Spleen (tissue), 11 donors: ENCODE measurements around the gene TSHZ3. TPM values are rescaled to one million over a fixed set of nuclear protein-coding genes. Genes with fewer than 3 reads are reported as not detected.

Source experiments
- DNase-seq: peaks from one replicate; pipeline ENCODE4 v3.0.0-alpha.2; 2020
- H3K27ac ChIP-seq, 8 donors: fragments of 200-600 bp; sonication (generic) in 7 of 8; 1 replicate in 4 of 8; 2 replicates in 4 of 8; pipeline versions ENCODE4 v1.5.0 to v1.8.0; 2016 to 2021; ENCODE audit warnings: inconsistent platforms in 4 of 8, mild to moderate bottlenecking in 4 of 8, moderate library complexity in 1 of 8
- H3K27me3 ChIP-seq, 7 donors: fragments of 200-600 bp; sonication (generic) in 6 of 7; replicated peaks in 1 of 7; 1 replicate in 4 of 7; 2 replicates in 3 of 7; pipeline versions ENCODE4 v1.5.0 to v1.8.0; 2016 to 2021; ENCODE audit warnings: inconsistent platforms in 3 of 7, mild to moderate bottlenecking in 1 of 7
- H3K36me3 ChIP-seq, 6 donors: fragments of 200-600 bp; sonication (generic) in 5 of 6; 1 replicate in 4 of 6; 2 replicates in 2 of 6; pipeline versions ENCODE4 v1.5.0 to v1.8.0; 2016 to 2021; ENCODE audit warnings: inconsistent platforms in 2 of 6
- H3K4me1 ChIP-seq, 6 donors: fragments of 200-600 bp; sonication (generic) in 5 of 6; 1 replicate in 3 of 6; 2 replicates in 3 of 6; pipeline versions ENCODE4 v1.5.0 to v1.8.0; 2016 to 2021; ENCODE audit warnings: inconsistent platforms in 3 of 6
- H3K4me3 ChIP-seq, 8 donors: fragments of 200-600 bp; sonication (generic) in 7 of 8; 1 replicate in 4 of 8; 2 replicates in 4 of 8; pipeline versions ENCODE4 v1.5.0 to v1.8.0; 2016 to 2021; ENCODE audit warnings: inconsistent platforms in 4 of 8, mild to moderate bottlenecking in 4 of 8, moderate library complexity in 2 of 8
- H3K9me3 ChIP-seq, 8 donors: fragments of 200-600 bp; sonication (generic) in 7 of 8; 1 replicate in 4 of 8; 2 replicates in 4 of 8; pipeline versions ENCODE4 v1.5.0 to v1.8.0; 2016 to 2021; ENCODE audit warnings: inconsistent platforms in 4 of 8
- POLR2A ChIP-seq, 3 donors: fragments of 450-650 bp; IDR thresholded peaks; one replicate each; pipeline ENCODE4 v1.5.1; 2017; ENCODE audit warnings: antibody characterized with exemption in 3 of 3, mild to moderate bottlenecking in 1 of 3
- POLR2AphosphoS5 ChIP-seq, 3 donors: sonication (generic); formaldehyde crosslinking; IDR thresholded peaks; one replicate each; pipeline ENCODE4 v1.5.1; 2017; ENCODE audit warnings: antibody characterized with exemption in 3 of 3
- WGBS, 5 donors: extraction: QIAGEN DNeasy Blood & Tissue Kit in 3 of 5; methylation state at CpG; one replicate each; pipeline versions ENCODE4 v1.1.5 to v1.1.7; 2013 to 2018; 5-methylcytosine and 5-hydroxymethylcytosine counted together
- intact Hi-C: fragments of 100-400 bp; cut with DNase I; formaldehyde crosslinking; loops from one replicate; pipeline ENCODE4 v1.15.0; 2023; ENCODE audit warnings: low total_unique reads
- polyA plus RNA-seq, 3 donors: library from polyadenylated mRNA; stranded (reverse); fragments of 200-250 nt; gene quantifications; one replicate each; pipeline ENCODE4 v1.2.1, GENCODE V29; 2013
- total RNA-seq, 7 donors: library from RNA; depleted of rRNA in 3 of 7; stranded (reverse); fragments of >200 nt in 3 of 7; fragmentation: NEBNext Ultra II Directional in 4 of 7; extraction: Animal tissue kit (Norgen Biotek cat#: 25700) in 4 of 7; gene quantifications; one replicate each; pipeline versions ENCODE4 v1.1.0 to v1.2.1, GENCODE V29; 2016 to 2021
- TF ChIP-seq, protein P1 (sequence below), 11 experiments: fragments of 200-600 bp in 7 of 11; fragments of 450-650 bp in 4 of 11; sonication (generic) in 4 of 11; IDR thresholded peaks in 8 of 11; conservative IDR thresholded peaks in 3 of 11; 1 replicate in 7 of 11; 2 replicates in 4 of 11; pipeline versions ENCODE4 v1.4.0 to v1.8.0; 2016 to 2021; ENCODE audit warnings: antibody characterized with exemption in 11 of 11, inconsistent platforms in 4 of 11, mild to moderate bottlenecking in 1 of 11
- donor health status: healthy with polysubstance abuse.
- donor health status: DM: no; HTN: no; CAD: no; lungs with moderate emphysema.
- donor health status: DM: no; HTN: no; CAD: no.
- donor health status: Bipolar disorder and iron deficiency.
- donor health status: healthy.
- donor health status: DM: no; HTN: no; CAD: no.
- donor health status: DM: yes; HTN: yes; CAD: no.

Gene TSHZ3
- total and polyA plus RNA-seq, 10 donors, result 1.2 to 24.6 (median 13.4) TPM

DNA sequence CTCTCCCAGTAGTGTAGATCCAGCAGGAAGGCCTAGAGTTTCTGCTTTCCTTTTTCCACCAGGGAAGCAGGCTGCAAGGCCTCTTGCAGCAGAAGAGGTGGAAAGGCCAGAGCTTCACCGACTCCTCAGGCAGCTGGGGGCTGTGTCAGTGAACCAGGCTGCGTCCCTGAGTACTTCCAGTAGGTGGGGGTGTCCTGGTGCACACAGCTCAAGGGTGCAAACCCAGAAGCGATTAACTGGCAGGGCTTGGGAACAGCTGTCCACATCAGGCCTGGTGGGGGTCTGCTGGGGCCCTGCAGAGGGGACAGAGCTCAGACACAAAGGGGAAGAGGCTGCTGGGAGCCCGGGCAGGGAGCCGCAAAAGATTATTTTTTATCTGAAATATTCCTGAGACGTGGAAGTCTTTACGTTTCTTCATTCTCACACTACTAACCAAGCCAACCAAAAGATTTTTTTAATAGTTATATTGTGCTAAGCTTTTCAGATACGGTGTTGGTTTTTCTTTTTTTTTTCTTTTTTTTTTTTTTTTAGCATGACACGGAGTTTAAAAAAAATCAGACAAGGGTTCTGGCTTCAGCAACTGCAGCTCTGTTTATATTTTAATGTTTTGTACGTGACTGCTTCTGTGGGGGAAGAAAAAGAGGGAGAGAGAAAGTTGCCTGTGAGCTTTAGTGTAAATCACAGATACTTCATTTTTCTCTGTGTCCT lies 11.0 kb downstream of the TSHZ3 start:
- Histone ChIP-seq H3K36me3 (no peaks in the 10 kb centered on the region), H3K27me3 (peaks cover 0 to 14% (median 0%) of the 10 kb centered on the region in 7 donors), H3K4me1 (peaks cover 18 to 43% (median 34%) of the 10 kb centered on the region in 6 donors), H3K27ac (peak overlapping the region in 6 of 8 donors; percentile 20 to 70 (median 54)), H3K9me3 (no peaks in the 10 kb centered on the region), H3K4me3 (no peak overlapping the region)
- 36 to 39% (median 38%) methylated on average over 9 to 10 of the region's 10 CpGs for WGBS, 5 donors
- intact Hi-C loops, result no loop called here
- no peak for DNase-seq
- TF ChIP-seq POLR2AphosphoS5 (IDR thresholded peaks at IDR 0.05) (peak in 2 of 3 donors; percentile 13 to 50), POLR2A (IDR thresholded peaks at IDR 0.05) (no peak)
- TF ChIP-seq, protein P1, sequence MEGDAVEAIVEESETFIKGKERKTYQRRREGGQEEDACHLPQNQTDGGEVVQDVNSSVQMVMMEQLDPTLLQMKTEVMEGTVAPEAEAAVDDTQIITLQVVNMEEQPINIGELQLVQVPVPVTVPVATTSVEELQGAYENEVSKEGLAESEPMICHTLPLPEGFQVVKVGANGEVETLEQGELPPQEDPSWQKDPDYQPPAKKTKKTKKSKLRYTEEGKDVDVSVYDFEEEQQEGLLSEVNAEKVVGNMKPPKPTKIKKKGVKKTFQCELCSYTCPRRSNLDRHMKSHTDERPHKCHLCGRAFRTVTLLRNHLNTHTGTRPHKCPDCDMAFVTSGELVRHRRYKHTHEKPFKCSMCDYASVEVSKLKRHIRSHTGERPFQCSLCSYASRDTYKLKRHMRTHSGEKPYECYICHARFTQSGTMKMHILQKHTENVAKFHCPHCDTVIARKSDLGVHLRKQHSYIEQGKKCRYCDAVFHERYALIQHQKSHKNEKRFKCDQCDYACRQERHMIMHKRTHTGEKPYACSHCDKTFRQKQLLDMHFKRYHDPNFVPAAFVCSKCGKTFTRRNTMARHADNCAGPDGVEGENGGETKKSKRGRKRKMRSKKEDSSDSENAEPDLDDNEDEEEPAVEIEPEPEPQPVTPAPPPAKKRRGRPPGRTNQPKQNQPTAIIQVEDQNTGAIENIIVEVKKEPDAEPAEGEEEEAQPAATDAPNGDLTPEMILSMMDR (IDR thresholded peaks at IDR 0.05 in 8 of 11, conservative IDR thresholded peaks at IDR 0.05 in 3 of 11), result peak in 10 of 11 experiments; percentile 8 to 67 (median 45)

- no peaks in the 10 kb centered on the region for H3K36me3 ChIP-seq
- peaks cover 18 to 48% (median 35%) of the 10 kb centered on the region in 6 donors for H3K4me1 ChIP-seq
- H3K27me3 ChIP-seq, result peaks cover 0 to 14% (median 0%) of the 10 kb centered on the region in 7 donors
- H3K4me3 ChIP-seq, result no peak overlapping the region
- TF ChIP-seq POLR2AphosphoS5 (IDR thresholded peaks at IDR 0.05), result no peak
- TF ChIP-seq, protein P1 (IDR thresholded peaks at IDR 0.05 in 8 of 11, conservative IDR thresholded peaks at IDR 0.05 in 3 of 11), result no peak
- TF ChIP-seq POLR2A (IDR thresholded peaks at IDR 0.05), result no peak
- H3K9me3 ChIP-seq, result no peaks in the 10 kb centered on the region
- H3K27ac ChIP-seq, result peak overlapping the region in 4 of 8 donors; percentile 37 to 70 (median 54)
- DNase-seq, result no peak
- intact Hi-C loops, result no loop called here
- WGBS, 5 donors, result 85 to 91% (median 87%) methylated on average over 7 of the region's 7 CpGs
Observed at GRCh38 chr19:31337008-31337914, 12.0 kb downstream of the TSHZ3 start.

- TF ChIP-seq POLR2AphosphoS5 (IDR thresholded peaks at IDR 0.05), result no peak
- TF ChIP-seq POLR2A (IDR thresholded peaks at IDR 0.05), result no peak
- TF ChIP-seq, protein P1 (IDR thresholded peaks at IDR 0.05 in 8 of 11, conservative IDR thresholded peaks at IDR 0.05 in 3 of 11), result no peak
- Histone ChIP-seq H3K27me3 (peaks cover 0 to 14% (median 0%) of the 10 kb centered on the region in 7 donors), H3K36me3 (no peaks in the 10 kb centered on the region), H3K27ac (no peak overlapping the region), H3K9me3 (no peaks in the 10 kb centered on the region), H3K4me1 (peaks cover 21 to 52% (median 38%) of the 10 kb centered on the region in 6 donors), H3K4me3 (no peak overlapping the region)
- WGBS, 5 donors, result 73 to 93% (median 88%) methylated on average over 6 of the region's 6 CpGs
- intact Hi-C loops, result no loop called here
- no peak for DNase-seq
Observed at GRCh38 chr19:31335716-31336115, 13.5 kb downstream of the TSHZ3 start.
